CD1c-positive myeloid dendritic cell (primary cell): Measurements from ENCODE around the gene ATP1A4.

Experiments
- DNase-seq: peaks from one replicate; pipeline ENCODE4 v3.0.0-alpha.2; 2016; ENCODE audit errors: extremely low spot score

The ATP1A4 gene

GRCh38 chr1:160171980-160172379, 20.6 kb downstream of the ATP1A4 start:
- no peak for DNase-seq

GRCh38 chr1:160177231-160177630, 25.8 kb downstream of the ATP1A4 start:
- DNase-seq: no peak

GRCh38 chr1:160177667-160178066, 26.3 kb downstream of the ATP1A4 start:
- no peak for DNase-seq

GRCh38 chr1:160178731-160179130, 27.3 kb downstream of the ATP1A4 start:
- DNase-seq: no peak

GRCh38 chr1:160179336-160179735, 27.9 kb downstream of the ATP1A4 start:
- DNase-seq: no peak

GRCh38 chr1:160186246-160186645, 34.8 kb downstream of the ATP1A4 start:
- DNase-seq: no peak

GRCh38 chr1:160186729-160187128, 35.3 kb downstream of the ATP1A4 start:
- no peak for DNase-seq

- DNase-seq: no peak
Measured at GRCh38 chr1:160187407-160187806, 36.0 kb downstream of the ATP1A4 start.

GRCh38 chr1:160188341-160188740, 36.9 kb downstream of the ATP1A4 start:
- DNase-seq: no peak

- no peak for DNase-seq
Measured at GRCh38 chr1:160189649-160190625, 38.5 kb downstream of the ATP1A4 start, which contains the start of gene CASQ1. TSS of gene CASQ1 (plus strand) at chr1:160190575. CDS start at chr1:160190752, 177 bp downstream.

GRCh38 chr1:160191756-160192155, 40.4 kb downstream of the ATP1A4 start:
- no peak for DNase-seq

- DNase-seq: no peak
Measured at GRCh38 chr1:160192234-160192633, 40.8 kb downstream of the ATP1A4 start.

- peak; percentile 93 for DNase-seq
Measured at GRCh38 chr1:160193091-160193819, 41.9 kb downstream of the ATP1A4 start.

- no peak for DNase-seq
Measured at GRCh38 chr1:160193832-160194736, 42.7 kb downstream of the ATP1A4 start.

- no peak for DNase-seq
Measured at GRCh38 chr1:160194737-160195059, 43.3 kb downstream of the ATP1A4 start.

- DNase-seq: no peak
Measured at GRCh38 chr1:160196143-160196542, 44.7 kb downstream of the ATP1A4 start.

GRCh38 chr1:160197231-160197630, 45.8 kb downstream of the ATP1A4 start:
- no peak for DNase-seq

GRCh38 chr1:160200786-160201185, 49.4 kb downstream of the ATP1A4 start:
- DNase-seq: peak; percentile 34

- DNase-seq: peak; percentile 84
Measured at GRCh38 chr1:160204526-160205241, 53.3 kb downstream of the ATP1A4 start.

GRCh38 chr1:160205242-160206035, 54.0 kb downstream of the ATP1A4 start, which contains the start of gene PEA15:
TSS of gene PEA15 (plus strand) at chr1:160205384. CDS start at chr1:160211545, 6,161 bp downstream.
- DNase-seq: peak; percentile 58
